Fibroblast of pulmonary artery (primary cell): Measurements from ENCODE around the gene GNAI3.
A peak's percentile ranks its signal among the peaks of the same experiment; 100 is the strongest.

Source experiments
- DNase-seq: peaks from one replicate; pipeline ENCODE4 v3.0.0-alpha.2; 2010; ENCODE audit warnings: low read depth
- H3K4me3 ChIP-seq: replicated peaks from 2 replicates; pipeline ENCODE4 v1.5.1; 2011; ENCODE audit warnings: low read depth, mild to moderate bottlenecking, control low read depth, low read length, moderate library complexity
- CTCF ChIP-seq: IDR thresholded peaks from 2 replicates; pipeline ENCODE4 v1.5.1; 2011; ENCODE audit warnings: mild to moderate bottlenecking, control low read depth, low read length, inconsistent platforms; ENCODE audit errors: missing control alignments

Gene GNAI3

DNA sequence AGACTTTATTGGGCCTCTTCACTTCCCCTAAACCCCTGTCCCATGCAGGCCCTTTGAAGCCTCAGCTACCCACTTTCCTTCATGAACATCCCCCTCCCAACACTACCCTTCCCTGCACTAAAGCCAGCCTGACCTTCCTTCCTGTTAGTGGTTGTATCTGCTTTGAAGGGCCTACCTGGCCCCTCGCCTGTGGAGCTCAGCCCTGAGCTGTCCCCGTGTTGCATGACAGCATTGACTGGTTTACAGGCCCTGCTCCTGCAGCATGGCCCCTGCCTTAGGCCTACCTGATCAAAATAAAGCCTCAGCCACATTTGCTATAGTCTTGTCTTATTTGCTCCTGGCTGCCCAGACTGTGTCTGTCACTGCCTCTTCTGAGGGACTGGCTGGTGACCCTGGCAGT, 113.0 kb downstream of the GNAI3 start:
- no peak for TF ChIP-seq CTCF

DNA sequence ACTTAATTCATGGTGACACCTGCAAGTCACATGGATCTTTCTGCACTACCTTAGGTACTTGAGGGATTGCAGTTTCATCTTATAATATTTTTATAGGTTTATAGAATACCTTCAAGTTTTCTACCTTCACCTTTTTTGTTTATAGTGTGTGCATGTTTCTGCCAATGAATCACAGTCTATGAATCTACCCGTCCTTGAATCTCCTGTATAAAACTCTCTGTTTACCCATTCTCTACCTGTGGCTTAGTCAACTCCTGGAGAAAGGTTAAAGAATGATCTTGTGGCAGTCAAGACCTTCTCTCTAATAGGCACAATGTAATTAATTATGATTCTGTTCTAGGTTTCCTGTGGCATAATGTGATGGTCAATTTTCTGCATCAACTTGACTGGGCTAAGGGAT, 116.3 kb downstream of the GNAI3 start:
- no peak for TF ChIP-seq CTCF
- no peak for DNase-seq
- H3K4me3 ChIP-seq, result no peak overlapping the region

More for the DNA sequence above, 113.0 kb downstream of the GNAI3 start:
- no peak overlapping the region for H3K4me3 ChIP-seq
- no peak for DNase-seq

GRCh38 chr1:109667452-109668122, 119.2 kb downstream of the GNAI3 start, which contains the start of gene GSTM2:
Gene GSTM2 (plus strand): TSS chr1:109668057. CDS start chr1:109668116, 59 bp downstream.
- H3K4me3 ChIP-seq, result peak within 1 kb of the TSS; percentile 60
- TF ChIP-seq CTCF, result no peak
- DNase-seq, result peak; percentile 86
